Neutrophil (primary cell): ENCODE results near the gene POFUT2.

Source experiments
- H3K27ac ChIP-seq: fragments of 200-600 bp; sonication (generic); 2 replicates; pipeline ENCODE4 v1.5.1; 2016; ENCODE audit warnings: mild to moderate bottlenecking, moderate library complexity
- H3K27me3 ChIP-seq: fragments of 200-600 bp; sonication (generic); 2 replicates; pipeline ENCODE4 v1.6.0; 2016; ENCODE audit warnings: mild to moderate bottlenecking
- H3K36me3 ChIP-seq: fragments of 200-600 bp; sonication (generic); 2 replicates; pipeline ENCODE4 v1.5.1; 2017
- H3K4me1 ChIP-seq, 2 experiments: fragments of 200-600 bp in 1 of 2; sonication (generic) in 1 of 2; 1 replicate in 1 of 2; 2 replicates in 1 of 2; pipeline versions ENCODE4 v1.5.1 to v1.6.1; 2013 to 2016; ENCODE audit warnings: low read depth in 1 of 2, low read length in 1 of 2, mild to moderate bottlenecking in 1 of 2, moderate library complexity in 1 of 2; ENCODE audit not compliant: control insufficient read depth in 1 of 2, insufficient read depth in 1 of 2
- H3K4me3 ChIP-seq, 2 experiments: fragments of 200-600 bp in 1 of 2; sonication (generic) in 1 of 2; 1 replicate in 1 of 2; 2 replicates in 1 of 2; pipeline ENCODE4 v1.5.1; 2013 to 2016; ENCODE audit warnings: low read depth in 1 of 2, low read length in 1 of 2, mild to moderate bottlenecking in 1 of 2, moderate library complexity in 1 of 2
- H3K9me3 ChIP-seq: fragments of 200-600 bp; sonication (generic); 2 replicates; pipeline ENCODE4 v1.5.1; 2016
- CTCF ChIP-seq: fragments of 200-600 bp; sonication (generic); IDR thresholded peaks from 2 replicates; pipeline ENCODE4 v1.5.1; 2016; ENCODE audit warnings: antibody characterized with exemption

The POFUT2 gene

DNA sequence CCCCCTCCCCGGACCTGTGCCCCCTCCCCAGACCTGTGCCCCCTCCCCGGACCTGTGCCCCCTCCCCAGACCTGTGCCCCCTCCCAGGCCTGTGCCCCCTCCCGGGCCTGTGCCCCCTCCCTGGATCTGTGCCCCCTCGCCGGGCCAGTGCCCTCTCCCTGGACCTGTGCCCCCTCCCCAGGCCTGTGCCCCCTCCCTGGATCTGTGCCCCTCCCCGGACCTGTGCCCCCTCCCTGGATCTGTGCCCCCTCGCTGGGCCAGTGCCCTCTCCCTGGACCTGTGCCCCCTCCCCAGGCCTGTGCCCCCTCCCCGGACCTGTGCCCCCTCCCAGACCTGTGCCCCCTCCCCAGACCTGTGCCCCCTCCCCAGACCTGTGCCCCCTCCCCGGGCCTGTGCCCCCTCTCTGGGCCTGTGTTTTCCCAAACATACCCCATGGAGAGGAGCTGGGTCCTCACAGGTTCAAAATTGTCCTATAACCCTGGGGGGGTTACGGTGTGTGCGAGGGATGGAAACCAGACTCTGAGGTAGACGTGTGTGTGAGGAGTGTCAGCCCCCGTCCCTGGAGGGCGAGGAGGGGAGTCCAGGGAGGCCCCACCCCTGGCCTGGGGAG, 47.6 kb upstream of the POFUT2 start:
- H3K36me3 ChIP-seq, result no peaks in the 10 kb centered on the region
- peaks cover 24% of the 10 kb centered on the region for H3K27me3 ChIP-seq
- H3K4me3 ChIP-seq, result no peak overlapping the region
- no peak for TF ChIP-seq CTCF
- no peak overlapping the region for H3K27ac ChIP-seq
- H3K9me3 ChIP-seq, result no peaks in the 10 kb centered on the region
- peaks cover 0 to 3% of the 10 kb centered on the region in 2 experiments for H3K4me1 ChIP-seq

DNA sequence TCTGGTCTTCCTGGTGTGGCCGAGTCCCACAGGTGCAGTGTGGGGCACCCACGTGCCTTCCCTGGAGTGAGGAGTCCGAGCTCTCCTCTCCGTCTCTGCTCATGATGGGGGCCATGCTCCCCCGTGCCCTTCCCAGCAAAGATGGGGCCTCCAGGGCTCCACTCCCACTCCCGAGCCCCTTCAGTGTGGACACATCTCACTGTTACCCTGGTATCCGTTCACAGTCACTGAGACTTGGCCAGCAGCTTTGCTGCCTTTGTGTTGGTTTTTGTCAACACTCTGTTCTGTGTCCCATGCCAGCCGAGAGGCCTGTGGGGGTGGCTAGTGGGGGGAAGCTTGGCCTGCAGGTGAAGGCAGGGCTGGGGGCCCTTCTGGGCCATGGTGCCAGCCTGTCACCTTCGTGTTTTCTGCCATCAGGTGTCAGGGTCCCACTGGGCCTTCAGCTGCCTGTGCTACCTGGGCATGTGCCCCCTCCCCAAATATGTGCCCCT, 46.9 kb upstream of the POFUT2 start:
- no peaks in the 10 kb centered on the region for H3K36me3 ChIP-seq
- TF ChIP-seq CTCF, result no peak
- no peaks in the 10 kb centered on the region for H3K9me3 ChIP-seq
- H3K27me3 ChIP-seq, result peaks cover 19% of the 10 kb centered on the region
- H3K4me1 ChIP-seq, result peaks cover 0 to 3% of the 10 kb centered on the region in 2 experiments
- no peak overlapping the region for H3K27ac ChIP-seq
- no peak overlapping the region for H3K4me3 ChIP-seq

DNA sequence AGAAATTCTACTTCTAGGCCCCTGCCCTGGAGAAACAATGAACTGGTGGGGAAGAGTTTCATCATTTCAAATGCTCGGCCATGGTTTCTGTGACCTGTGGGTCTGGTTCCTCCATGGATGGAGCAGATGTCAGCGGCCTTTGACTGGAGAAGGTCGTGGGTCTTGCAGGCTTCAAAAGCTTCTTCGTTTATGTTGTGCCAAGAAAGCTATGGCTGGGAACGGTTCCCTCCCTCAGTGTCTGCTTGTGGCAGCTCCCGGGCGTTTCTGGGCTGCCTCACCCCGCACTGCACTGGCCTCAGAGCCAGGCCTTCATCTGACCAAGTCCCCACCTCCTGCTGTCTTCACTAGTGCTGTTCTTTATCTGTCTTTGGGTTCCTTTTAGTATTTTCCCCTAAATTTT, 46.4 kb upstream of the POFUT2 start:
- no peak overlapping the region for H3K27ac ChIP-seq
- no peak overlapping the region for H3K4me3 ChIP-seq
- TF ChIP-seq CTCF, result no peak
- peaks cover 16% of the 10 kb centered on the region for H3K27me3 ChIP-seq
- H3K4me1 ChIP-seq, result peaks cover 0 to 3% of the 10 kb centered on the region in 2 experiments
- H3K36me3 ChIP-seq, result no peaks in the 10 kb centered on the region
- no peaks in the 10 kb centered on the region for H3K9me3 ChIP-seq

DNA sequence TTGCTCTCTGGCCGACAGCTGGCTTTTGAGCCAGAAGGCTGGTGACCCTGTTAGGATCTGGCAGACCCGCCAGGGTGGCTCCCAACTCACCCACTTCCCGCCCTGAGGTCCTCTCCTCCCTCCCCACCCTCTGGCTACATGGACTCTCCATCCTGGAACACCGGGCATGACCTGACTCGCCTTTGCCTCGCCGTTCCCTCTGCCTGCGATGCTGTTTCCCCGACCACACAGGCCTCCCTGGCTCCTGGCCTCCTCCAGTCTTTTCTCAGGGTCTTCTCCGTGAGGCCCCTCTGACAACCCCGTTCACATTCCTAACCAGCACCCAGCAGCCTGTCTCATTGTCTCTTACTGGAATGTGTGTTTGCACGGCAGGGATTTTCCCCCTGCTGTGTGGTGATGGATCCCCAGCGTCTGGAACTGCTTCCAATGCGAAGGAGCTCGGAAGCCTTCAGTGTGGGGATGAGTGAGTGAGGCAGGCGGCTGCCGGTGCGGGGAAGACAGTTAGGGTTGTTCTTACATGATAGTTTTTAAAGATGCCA, 46.0 kb upstream of the POFUT2 start:
- TF ChIP-seq CTCF, result no peak
- no peaks in the 10 kb centered on the region for H3K9me3 ChIP-seq
- no peaks in the 10 kb centered on the region for H3K36me3 ChIP-seq
- peaks cover 0 to 3% of the 10 kb centered on the region in 2 experiments for H3K4me1 ChIP-seq
- H3K27me3 ChIP-seq, result peaks cover 14% of the 10 kb centered on the region
- no peak overlapping the region for H3K27ac ChIP-seq
- no peak overlapping the region for H3K4me3 ChIP-seq

- Histone ChIP-seq H3K36me3 (no peaks in the 10 kb centered on the region), H3K4me1 (peaks cover 0 to 3% of the 10 kb centered on the region in 2 experiments), H3K9me3 (no peaks in the 10 kb centered on the region), H3K27ac (no peak overlapping the region), H3K4me3 (no peak overlapping the region), H3K27me3 (peaks cover 9% of the 10 kb centered on the region)
- no peak for TF ChIP-seq CTCF
Measured at GRCh38 chr21:45332981-45333582, 45.4 kb upstream of the POFUT2 start.
